H9 (cell line): ENCODE measurements around the gene DPM2. TPM values are rescaled to one million over a fixed set of nuclear protein-coding genes. Genes with fewer than 3 reads are reported as not detected.

Experiments used
- DNase-seq: peaks from one replicate; pipeline ENCODE4 v3.0.0-alpha.2; 2017
- H2AFZ ChIP-seq: one replicate; pipeline ENCODE4 v1.6.1; 2013; ENCODE audit warnings: mild to moderate bottlenecking, low read length, control low read depth, moderate library complexity
- H2AK5ac ChIP-seq: 2 replicates; pipeline ENCODE4 v1.6.1; 2013; ENCODE audit warnings: low read length, control low read depth, mixed read lengths; ENCODE audit not compliant: insufficient read length
- H2BK120ac ChIP-seq: one replicate; pipeline ENCODE4 v1.6.1; 2013; ENCODE audit warnings: low read depth, mild to moderate bottlenecking, low read length, control low read depth, inconsistent platforms; ENCODE audit not compliant: poor library complexity, severe bottlenecking
- H2BK12ac ChIP-seq: 2 replicates; pipeline ENCODE4 v1.6.1; 2013; ENCODE audit warnings: low read length, control low read depth, mixed read lengths, low read depth; ENCODE audit not compliant: insufficient read length
- H2BK15ac ChIP-seq: 2 replicates; pipeline ENCODE4 v1.6.1; 2013; ENCODE audit warnings: low read depth, low read length, control low read depth
- H2BK20ac ChIP-seq: one replicate; pipeline ENCODE4 v1.6.1; 2013; ENCODE audit warnings: low read depth, mild to moderate bottlenecking, low read length, control low read depth, inconsistent platforms; ENCODE audit not compliant: poor library complexity, severe bottlenecking
- H2BK5ac ChIP-seq: 2 replicates; pipeline ENCODE4 v1.6.1; 2013; ENCODE audit warnings: low read length, control low read depth, mixed read lengths; ENCODE audit not compliant: insufficient read length
- H3K14ac ChIP-seq: 2 replicates; pipeline ENCODE4 v1.6.1; 2013; ENCODE audit warnings: low read length, control low read depth; ENCODE audit not compliant: insufficient read depth
- H3K18ac ChIP-seq: 2 replicates; pipeline ENCODE4 v1.6.1; 2013; ENCODE audit warnings: low read depth, mild to moderate bottlenecking, mixed read lengths, low read length, control low read depth; ENCODE audit not compliant: insufficient read length
- H3K23ac ChIP-seq: 2 replicates; pipeline ENCODE4 v1.6.1; 2013; ENCODE audit warnings: low read length, control low read depth, mixed read lengths, low read depth; ENCODE audit not compliant: insufficient read length
- H3K23me2 ChIP-seq: 2 replicates; pipeline ENCODE4 v1.6.1; 2013; ENCODE audit warnings: low read depth, mild to moderate bottlenecking, mixed read lengths, low read length, control low read depth; ENCODE audit not compliant: insufficient read length, poor library complexity, severe bottlenecking
- H3K27ac ChIP-seq: 2 replicates; pipeline ENCODE4 v1.5.1; 2013; ENCODE audit warnings: low read length, control low read depth, mixed read lengths, low read depth; ENCODE audit not compliant: insufficient read length
- H3K27me3 ChIP-seq: 2 replicates; pipeline ENCODE4 v1.6.1; 2013; ENCODE audit warnings: low read length, control low read depth, inconsistent platforms; ENCODE audit not compliant: insufficient read depth
- H3K4ac ChIP-seq: 2 replicates; pipeline ENCODE4 v1.6.1; 2013; ENCODE audit warnings: low read depth, mild to moderate bottlenecking, control low read depth, inconsistent platforms, low read length, moderate library complexity
- H3K4me1 ChIP-seq: 2 replicates; pipeline ENCODE4 v1.6.1; 2013; ENCODE audit warnings: low read length, control low read depth, inconsistent platforms; ENCODE audit not compliant: insufficient read depth
- H3K4me2 ChIP-seq: 2 replicates; pipeline ENCODE4 v1.6.1; 2013; ENCODE audit warnings: low read length, control low read depth, mixed read lengths; ENCODE audit not compliant: insufficient read length, insufficient read depth
- H3K56ac ChIP-seq: 2 replicates; pipeline ENCODE4 v1.6.1; 2013; ENCODE audit warnings: low read depth, mild to moderate bottlenecking, mixed read lengths, low read length, control low read depth; ENCODE audit not compliant: insufficient read length
- H3K79me1 ChIP-seq: 2 replicates; pipeline ENCODE4 v1.6.1; 2013; ENCODE audit warnings: low read depth, mild to moderate bottlenecking, moderate library complexity, low read length, control low read depth, inconsistent platforms; ENCODE audit not compliant: insufficient read depth, poor library complexity, severe bottlenecking
- H3K79me2 ChIP-seq: 2 replicates; pipeline ENCODE4 v1.6.1; 2013; ENCODE audit warnings: low read length, control low read depth, inconsistent platforms; ENCODE audit not compliant: insufficient read depth
- H3K9ac ChIP-seq: 2 replicates; pipeline ENCODE4 v1.6.1; 2013; ENCODE audit warnings: low read length, control low read depth, mixed read lengths; ENCODE audit not compliant: insufficient read length; ENCODE audit errors: extremely low read depth
- H3K9me3 ChIP-seq: one replicate; pipeline ENCODE4 v1.6.1; 2013; ENCODE audit warnings: low read depth, low read length, inconsistent platforms; ENCODE audit not compliant: control insufficient read depth
- H3T11ph ChIP-seq: one replicate; pipeline ENCODE4 v1.6.1; 2013; ENCODE audit warnings: mild to moderate bottlenecking, low read length, control low read depth, inconsistent platforms
- H4K20me1 ChIP-seq: one replicate; pipeline ENCODE4 v1.6.1; 2013; ENCODE audit not compliant: control insufficient read depth, insufficient read length, insufficient read depth
- H4K5ac ChIP-seq: 2 replicates; pipeline ENCODE4 v1.6.1; 2013; ENCODE audit warnings: low read depth, mild to moderate bottlenecking, mixed read lengths, low read length, control low read depth; ENCODE audit not compliant: insufficient read length
- H4K8ac ChIP-seq: replicated peaks from 2 replicates; pipeline ENCODE4 v1.6.1; 2013; ENCODE audit warnings: low read length, control low read depth, mixed read lengths, low read depth; ENCODE audit not compliant: insufficient read length
- H4K91ac ChIP-seq: 2 replicates; pipeline ENCODE4 v1.6.1; 2013; ENCODE audit warnings: low read depth, mild to moderate bottlenecking, moderate library complexity, mixed read lengths, low read length, control low read depth; ENCODE audit not compliant: insufficient read length
- H3K27ac Mint-ChIP-seq, 3 experiments: 2 replicates in 2 of 3; 3 replicates in 1 of 3; pipeline ENCODE4 v1.8.0; 2020 to 2021; ENCODE audit warnings: mixed read lengths in 3 of 3, mild to moderate bottlenecking in 1 of 3, moderate library complexity in 1 of 3
- H3K27me3 Mint-ChIP-seq: 2 replicates; pipeline ENCODE4 v1.8.0; 2021; ENCODE audit warnings: low read depth, mild to moderate bottlenecking, moderate library complexity, mixed read lengths
- H3K36me3 Mint-ChIP-seq, 3 experiments: 2 replicates in 2 of 3; 3 replicates in 1 of 3; pipeline ENCODE4 v1.8.0; 2020 to 2021; ENCODE audit warnings: low read depth in 3 of 3, mixed read lengths in 3 of 3; ENCODE audit not compliant: insufficient read depth in 1 of 3
- H3K4me1 Mint-ChIP-seq, 2 experiments: 2 replicates each; pipeline ENCODE4 v1.8.0; 2020; ENCODE audit warnings: mixed read lengths in 2 of 2
- H3K4me3 Mint-ChIP-seq, 2 experiments: 2 replicates in 1 of 2; 3 replicates in 1 of 2; pipeline ENCODE4 v1.8.0; 2020 to 2021; ENCODE audit warnings: mild to moderate bottlenecking in 2 of 2, mixed read lengths in 2 of 2, moderate library complexity in 1 of 2
- H3K9me3 Mint-ChIP-seq, 2 experiments: 2 replicates in 1 of 2; 3 replicates in 1 of 2; pipeline ENCODE4 v1.8.0; 2020; ENCODE audit warnings: mild to moderate bottlenecking in 2 of 2, mixed read lengths in 2 of 2, moderate library complexity in 1 of 2
- WGBS: extraction: QIAGEN DNeasy Blood & Tissue Kit; methylation state at CpG from one replicate; pipeline ENCODE4 v1.1.7; 2013; ENCODE audit warnings: missing lambda C conversion rate, low lambda C conversion rate, mixed read lengths; ENCODE audit not compliant: insufficient read length; ENCODE audit errors: extremely low coverage; 5-methylcytosine and 5-hydroxymethylcytosine counted together
- total RNA-seq: library from RNA; stranded (reverse); gene quantifications from 2 replicates; pipeline ENCODE4 v1.2.1, GENCODE V29; 2021
- TF ChIP-seq, protein P1 (sequence below): fragments of 200-600 bp; sonication (generic); conservative IDR thresholded peaks from 3 replicates; pipeline ENCODE4 v1.8.0; 2021; ENCODE audit warnings: antibody characterized with exemption, mild to moderate bottlenecking

The DPM2 gene
- total RNA-seq, 1 experiment from 2014 or later, result 46.1 TPM

DNA sequence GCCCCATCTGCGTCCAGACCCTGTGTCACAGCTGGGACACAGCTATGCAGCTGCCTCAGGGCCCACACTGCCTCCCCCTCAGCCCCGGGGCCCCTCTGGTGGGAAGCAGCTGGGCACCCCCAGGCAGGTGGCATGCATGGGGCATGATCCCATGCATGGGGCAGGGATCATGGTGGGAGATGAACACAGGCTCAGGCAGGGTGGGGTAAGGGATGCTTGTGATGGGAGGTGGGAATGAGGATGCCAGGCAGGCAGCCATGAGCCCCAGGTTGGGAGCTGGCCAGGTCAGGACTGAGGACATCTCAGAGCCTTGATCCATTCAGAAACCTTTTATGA is 23.5 kb upstream of the DPM2 start:
- DNase-seq, result no peak
- H4K5ac ChIP-seq, result no peak overlapping the region
- peaks cover 2% of the 10 kb centered on the region for H3K79me1 ChIP-seq
- no peak overlapping the region for H2BK5ac ChIP-seq
- no peak overlapping the region for H3K56ac ChIP-seq
- no peaks in the 10 kb centered on the region for H4K20me1 ChIP-seq
- no peak overlapping the region for H3T11ph ChIP-seq
- H3K9me3 Mint-ChIP-seq, result no peaks in the 10 kb centered on the region
- no peak overlapping the region for H3K23ac ChIP-seq
- peak overlapping the region in 1 of 2 experiments; percentile 6; a peak in 2 of 5 replicates for H3K4me3 Mint-ChIP-seq
- H2BK12ac ChIP-seq, result no peak overlapping the region
- no peak overlapping the region for H2AFZ ChIP-seq
- H3K18ac ChIP-seq, result no peak overlapping the region
- H3K4me2 ChIP-seq, result no peak overlapping the region
- no peak overlapping the region for H3K4ac ChIP-seq
- no peak overlapping the region for H3K27ac ChIP-seq
- H3K14ac ChIP-seq, result no peak overlapping the region
- WGBS, result no CpG with 5 or more reads among the region's 2 CpGs
- no peak overlapping the region for H4K8ac ChIP-seq
- peaks cover 8% of the 10 kb centered on the region; the same call in 1 of the 2 replicates for H3K79me2 ChIP-seq
- H3K9me3 ChIP-seq, result no peaks in the 10 kb centered on the region
- H3K4me1 ChIP-seq, result no peaks in the 10 kb centered on the region
- H3K27me3 ChIP-seq, result no peaks in the 10 kb centered on the region
- no peak overlapping the region for H2BK15ac ChIP-seq
- no peaks in the 10 kb centered on the region for H3K23me2 ChIP-seq
- H3K27ac Mint-ChIP-seq, result peak overlapping the region in 2 of 3 experiments; percentile 31 to 49; a peak in 2 of 7 replicates
- H2BK20ac ChIP-seq, result no peak overlapping the region
- H3K27me3 Mint-ChIP-seq, result no peaks in the 10 kb centered on the region
- TF ChIP-seq, protein P1, sequence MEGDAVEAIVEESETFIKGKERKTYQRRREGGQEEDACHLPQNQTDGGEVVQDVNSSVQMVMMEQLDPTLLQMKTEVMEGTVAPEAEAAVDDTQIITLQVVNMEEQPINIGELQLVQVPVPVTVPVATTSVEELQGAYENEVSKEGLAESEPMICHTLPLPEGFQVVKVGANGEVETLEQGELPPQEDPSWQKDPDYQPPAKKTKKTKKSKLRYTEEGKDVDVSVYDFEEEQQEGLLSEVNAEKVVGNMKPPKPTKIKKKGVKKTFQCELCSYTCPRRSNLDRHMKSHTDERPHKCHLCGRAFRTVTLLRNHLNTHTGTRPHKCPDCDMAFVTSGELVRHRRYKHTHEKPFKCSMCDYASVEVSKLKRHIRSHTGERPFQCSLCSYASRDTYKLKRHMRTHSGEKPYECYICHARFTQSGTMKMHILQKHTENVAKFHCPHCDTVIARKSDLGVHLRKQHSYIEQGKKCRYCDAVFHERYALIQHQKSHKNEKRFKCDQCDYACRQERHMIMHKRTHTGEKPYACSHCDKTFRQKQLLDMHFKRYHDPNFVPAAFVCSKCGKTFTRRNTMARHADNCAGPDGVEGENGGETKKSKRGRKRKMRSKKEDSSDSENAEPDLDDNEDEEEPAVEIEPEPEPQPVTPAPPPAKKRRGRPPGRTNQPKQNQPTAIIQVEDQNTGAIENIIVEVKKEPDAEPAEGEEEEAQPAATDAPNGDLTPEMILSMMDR, result no peak
- no peak overlapping the region for H4K91ac ChIP-seq
- H2BK120ac ChIP-seq, result no peak overlapping the region
- peaks cover 0 to 9% (median 6%) of the 10 kb centered on the region in 3 experiments; a peak in 5 of 7 replicates for H3K36me3 Mint-ChIP-seq
- H3K4me1 Mint-ChIP-seq, result peaks cover 46 to 55% of the 10 kb centered on the region in 2 experiments
- no peak overlapping the region for H3K9ac ChIP-seq
- no peak overlapping the region for H2AK5ac ChIP-seq
